AG04450 (cell line): ENCODE data around the gene PLA2G7. TPM values are rescaled to one million over a fixed set of nuclear protein-coding genes. Genes with fewer than 3 reads are reported as not detected.

Source experiments
- CTCF ChIA-PET: fragments of 300-600, 350-600 bp; formaldehyde crosslinking; extraction: SDS; loops from one replicate; lab custom pipeline; 2022; ENCODE audit warnings: antibody characterized with exemption, inconsistent platforms; lab: Charles Lee
- POLR2A ChIA-PET: fragments of 350-600 bp; formaldehyde crosslinking; extraction: SDS; loops from one replicate; lab custom pipeline; 2021; ENCODE audit warnings: antibody characterized with exemption, inconsistent platforms; lab: Yijun Ruan, JAX
- DNase-seq: peaks from one replicate; pipeline ENCODE4 v3.0.0-alpha.2; 2011; ENCODE audit warnings: low read depth, low spot score
- H3K27ac ChIP-seq: one replicate; pipeline ENCODE4 v1.5.1; 2012; ENCODE audit warnings: low read depth, low read length, control low read depth
- H3K27me3 ChIP-seq: one replicate; pipeline ENCODE4 v1.6.0; 2012; ENCODE audit warnings: low read length; ENCODE audit not compliant: control insufficient read depth, insufficient read depth
- H3K4me3 ChIP-seq: 2 replicates; pipeline ENCODE4 v1.5.1; 2011; ENCODE audit warnings: mild to moderate bottlenecking, low read depth, low read length, control low read depth
- H3K9me3 ChIP-seq: 2 replicates; pipeline ENCODE4 v1.5.1; 2012; ENCODE audit warnings: low read length; ENCODE audit not compliant: control insufficient read depth, insufficient read depth
- polyA minus RNA-seq: library from RNA; depleted of rRNA, polyadenylated mRNA; stranded (reverse); fragments of >200 nt; gene quantifications from 2 replicates; pipeline ENCODE4 v1.2.3, GENCODE V29; 2011; rRNA and poly(A)+ RNA removed
- polyA plus RNA-seq: library from polyadenylated mRNA; depleted of rRNA; stranded (reverse); fragments of >200 nt; gene quantifications from 2 replicates; pipeline ENCODE4 v1.2.3, GENCODE V29; 2011; rRNA removed
- TF ChIP-seq, protein P1 (sequence below): IDR thresholded peaks from 2 replicates; pipeline ENCODE4 v1.5.1; 2011; ENCODE audit warnings: low read depth, low read length, control low read depth, inconsistent platforms

The PLA2G7 gene
- polyA plus RNA-seq, result not detected in 2 replicates
- polyA minus RNA-seq, result not detected in 2 replicates

DNA sequence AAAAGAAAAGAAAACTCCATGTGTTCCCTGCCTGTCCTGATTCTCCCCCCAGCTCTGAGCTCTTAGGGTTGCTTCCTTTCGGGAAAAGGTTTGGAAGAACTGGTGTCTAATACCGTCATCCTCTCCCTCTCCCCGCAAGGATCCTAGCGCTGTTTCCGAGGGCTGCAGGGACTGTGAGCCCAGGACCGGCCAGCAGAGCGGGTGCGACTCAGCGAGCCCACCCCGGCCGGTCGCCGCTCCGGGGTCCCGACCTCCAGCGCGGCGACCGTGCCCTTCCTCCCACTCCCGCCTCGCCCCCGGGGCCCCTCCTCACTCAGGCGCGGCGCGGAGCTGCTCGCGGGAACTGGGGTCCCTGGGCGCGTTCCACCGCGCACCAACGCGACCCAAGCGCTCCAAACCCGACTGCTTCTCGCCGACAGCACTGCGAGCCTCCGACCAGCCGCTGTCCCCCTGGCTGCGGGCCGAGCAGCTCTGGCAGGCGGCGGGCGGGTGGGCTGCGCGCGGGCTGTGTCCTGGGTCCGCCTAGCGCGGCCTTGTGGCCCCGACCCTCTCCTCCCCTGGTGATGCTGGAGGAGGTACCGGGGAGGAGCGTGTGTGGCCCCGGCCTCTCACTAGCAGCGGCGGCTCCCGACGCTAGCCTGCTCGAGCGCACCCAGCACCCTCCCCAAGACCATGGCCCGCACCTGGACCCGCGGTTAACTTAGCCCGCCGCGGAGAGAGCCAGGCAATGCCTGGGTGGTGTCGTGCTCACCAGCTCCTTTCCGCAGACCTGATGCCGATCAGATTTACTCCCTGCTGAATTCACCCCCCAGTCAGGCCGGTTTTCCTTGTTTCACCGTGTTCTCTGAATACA is at the start of gene PLA2G7:
TSS of gene PLA2G7 (minus strand) at position 509 of the 853 bp plus-strand sequence. CDS start 12,484 bp downstream, outside the sequence.
- Histone ChIP-seq H3K4me3 (no peak within 1 kb of the TSS), H3K9me3 (no peaks in the 10 kb centered on the region), H3K27ac (no peak within 1 kb of the TSS), H3K27me3 (peaks cover 25% of the 10 kb centered on the region)
- no peak for DNase-seq
- TF ChIP-seq, protein P1, sequence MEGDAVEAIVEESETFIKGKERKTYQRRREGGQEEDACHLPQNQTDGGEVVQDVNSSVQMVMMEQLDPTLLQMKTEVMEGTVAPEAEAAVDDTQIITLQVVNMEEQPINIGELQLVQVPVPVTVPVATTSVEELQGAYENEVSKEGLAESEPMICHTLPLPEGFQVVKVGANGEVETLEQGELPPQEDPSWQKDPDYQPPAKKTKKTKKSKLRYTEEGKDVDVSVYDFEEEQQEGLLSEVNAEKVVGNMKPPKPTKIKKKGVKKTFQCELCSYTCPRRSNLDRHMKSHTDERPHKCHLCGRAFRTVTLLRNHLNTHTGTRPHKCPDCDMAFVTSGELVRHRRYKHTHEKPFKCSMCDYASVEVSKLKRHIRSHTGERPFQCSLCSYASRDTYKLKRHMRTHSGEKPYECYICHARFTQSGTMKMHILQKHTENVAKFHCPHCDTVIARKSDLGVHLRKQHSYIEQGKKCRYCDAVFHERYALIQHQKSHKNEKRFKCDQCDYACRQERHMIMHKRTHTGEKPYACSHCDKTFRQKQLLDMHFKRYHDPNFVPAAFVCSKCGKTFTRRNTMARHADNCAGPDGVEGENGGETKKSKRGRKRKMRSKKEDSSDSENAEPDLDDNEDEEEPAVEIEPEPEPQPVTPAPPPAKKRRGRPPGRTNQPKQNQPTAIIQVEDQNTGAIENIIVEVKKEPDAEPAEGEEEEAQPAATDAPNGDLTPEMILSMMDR, result no peak
- CTCF ChIA-PET, result no interaction called here
- POLR2A ChIA-PET, result no interaction called here

DNA sequence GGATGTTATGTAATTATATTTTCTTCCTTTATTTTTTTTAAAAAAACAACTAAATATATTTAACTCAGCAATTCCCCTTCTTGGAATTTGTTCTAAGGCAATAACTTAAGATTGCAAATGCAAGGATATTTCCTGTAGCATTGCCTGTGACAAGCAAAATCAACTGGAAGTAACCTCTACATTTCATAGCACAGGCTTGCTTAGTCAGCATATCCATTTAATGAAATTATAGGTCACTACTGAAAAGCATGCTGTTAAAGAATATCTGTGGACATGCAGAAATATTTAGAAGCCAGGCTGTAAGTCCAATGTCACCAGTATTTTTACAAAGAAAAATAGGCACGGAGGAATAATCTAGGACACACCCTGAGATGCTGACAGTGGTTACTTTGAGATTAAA is 49.4 kb upstream of the PLA2G7 start:
- Histone ChIP-seq H3K9me3 (no peaks in the 10 kb centered on the region), H3K27me3 (no peaks in the 10 kb centered on the region), H3K4me3 (no peak overlapping the region), H3K27ac (no peak overlapping the region)
- ChIA-PET CTCF (no interaction called here), POLR2A (no interaction called here)
- TF ChIP-seq, protein P1, result no peak
- no peak for DNase-seq

DNA sequence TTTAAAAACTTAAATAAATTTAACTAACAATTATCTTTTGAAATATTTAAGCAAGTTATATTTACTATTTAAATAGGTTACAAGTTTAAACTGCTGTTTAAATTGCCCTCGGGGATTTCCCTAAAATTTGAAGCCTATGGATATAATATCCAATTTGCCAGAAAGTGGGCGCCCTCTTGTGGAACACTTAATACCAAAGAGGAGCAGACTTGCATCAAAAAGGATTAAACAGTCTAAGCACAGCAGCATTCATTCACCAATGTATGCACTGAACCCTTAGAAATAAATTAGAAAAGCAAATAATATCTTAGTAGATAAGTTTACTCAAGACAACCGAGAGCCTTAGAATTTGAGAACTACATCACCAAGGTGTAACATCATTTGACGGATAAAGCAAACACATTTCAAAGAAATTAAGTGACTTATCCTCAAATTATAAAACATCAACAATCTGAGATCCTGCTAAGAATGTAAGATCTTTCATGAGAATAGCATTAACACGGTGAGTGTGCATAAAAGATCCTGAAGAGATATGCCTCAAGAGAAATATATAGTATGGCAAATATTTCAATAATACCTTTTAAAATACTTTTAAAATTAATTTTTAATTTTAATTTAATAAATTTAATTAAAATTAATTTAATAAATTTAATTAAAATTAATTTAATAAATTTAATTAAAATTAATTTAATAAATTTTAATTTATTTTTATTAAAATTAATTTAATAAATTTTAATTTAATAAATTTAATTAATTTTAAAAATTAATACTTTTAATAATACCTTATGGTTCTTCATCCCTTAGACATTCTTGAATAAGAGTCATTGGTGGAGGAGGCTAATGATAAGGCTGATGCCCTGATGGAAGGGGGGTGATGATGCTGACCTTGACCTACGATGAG is 46.6 kb upstream of the PLA2G7 start:
- TF ChIP-seq, protein P1, result peak; percentile 75
- no peak overlapping the region for H3K4me3 ChIP-seq
- DNase-seq, result peak; percentile 21
- POLR2A ChIA-PET, result no interaction called here
- CTCF ChIA-PET, result interaction anchor here (1.1 kb wide), 1 partner anchor 851 kb away, joined by 4 read pairs; no protein-coding TSS in a partner anchor
- no peak overlapping the region for H3K27ac ChIP-seq
- H3K9me3 ChIP-seq, result no peaks in the 10 kb centered on the region
- no peaks in the 10 kb centered on the region for H3K27me3 ChIP-seq

DNA sequence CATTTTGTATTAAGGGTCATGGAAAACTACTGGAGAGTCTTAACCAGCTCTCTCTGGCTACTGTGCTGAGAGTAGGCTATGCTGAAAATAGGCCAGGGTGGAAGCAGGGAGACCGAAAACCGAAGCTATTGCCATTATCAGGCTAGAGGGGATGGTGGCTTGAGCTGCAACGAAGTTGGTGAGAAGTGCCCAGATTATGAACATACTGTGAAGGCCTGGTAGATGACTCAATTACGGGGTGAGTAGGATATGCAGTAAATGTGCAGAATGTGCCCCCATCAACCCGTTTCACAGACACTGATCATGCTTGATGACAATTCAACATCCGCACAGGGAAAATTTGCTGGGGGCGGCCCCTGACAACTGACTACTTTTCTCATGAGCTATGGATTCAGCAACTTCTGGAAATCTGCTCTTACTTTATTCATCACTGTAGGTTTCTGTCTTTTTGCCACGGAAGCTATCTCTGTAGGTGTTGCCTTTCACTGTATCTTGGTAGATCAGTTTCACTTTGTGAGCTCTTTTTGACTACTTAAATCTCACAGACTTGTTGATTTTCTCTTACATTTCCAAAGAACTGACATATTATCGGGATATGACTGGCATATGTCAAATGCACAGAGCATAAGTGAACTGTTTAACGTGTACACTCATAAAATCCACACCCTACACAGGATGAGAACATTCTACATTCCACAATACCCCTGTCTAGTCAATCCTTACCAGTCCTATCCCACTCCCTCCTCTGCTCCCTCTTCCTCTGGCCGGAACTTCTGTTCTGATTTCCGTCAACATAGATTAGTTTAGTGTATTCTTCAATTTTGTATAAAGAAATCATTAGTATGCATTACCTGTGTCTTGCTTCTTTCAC is 42.5 kb upstream of the PLA2G7 start:
- Histone ChIP-seq H3K4me3 (no peak overlapping the region), H3K27me3 (no peaks in the 10 kb centered on the region), H3K27ac (no peak overlapping the region), H3K9me3 (no peaks in the 10 kb centered on the region; the same call in 1 of the 2 replicates)
- TF ChIP-seq, protein P1, result no peak
- DNase-seq, result no peak
- ChIA-PET CTCF (interaction anchor here (1.2 kb wide), 1 partner anchor 557 kb away, joined by 3 read pairs; no protein-coding TSS in a partner anchor), POLR2A (no interaction called here)
